ENCODE results near the gene NR2E3. TPM values are rescaled to one million over a fixed set of nuclear protein-coding genes. Genes with fewer than 3 reads are reported as not detected.

The NR2E3 gene
- total and polyA plus RNA-seq, 2 of the 4 experiments (the other 2 are of a cell fraction): under 0.01 to 0.29 TPM

DNA sequence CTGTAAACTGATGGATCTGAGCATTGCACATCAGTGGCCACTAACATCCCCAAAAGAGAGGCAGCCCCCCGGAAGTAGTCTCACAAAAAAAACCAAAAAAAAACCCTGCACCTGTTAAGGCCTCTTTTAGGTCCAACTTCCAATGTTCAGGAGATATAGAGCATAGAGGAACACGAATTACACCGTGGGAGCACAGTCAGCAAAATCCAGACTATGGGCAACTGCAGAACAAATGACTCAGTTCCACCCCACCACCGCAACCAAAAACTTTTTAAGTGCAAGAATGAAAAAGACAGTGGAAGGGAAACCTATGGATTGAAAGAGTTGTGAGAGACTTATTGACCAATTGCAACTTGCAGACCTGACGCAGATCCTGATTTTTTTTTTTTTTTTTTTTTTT is 42.2 kb upstream of the NR2E3 start:
- no peak overlapping the region for H3K27ac ChIP-seq (ENCODE audit: insufficient read depth, low read length)
- no peak overlapping the region for H3K4ac ChIP-seq (ENCODE audit: low read depth, low read length)
- no peak overlapping the region for H2AK5ac ChIP-seq (ENCODE audit: low read depth, low read length)
- H4K91ac ChIP-seq (ENCODE audit: insufficient read depth, low read depth, low read length): no peak overlapping the region
- no peak overlapping the region for H2BK20ac ChIP-seq (ENCODE audit: low read depth, low read length)
- dilution Hi-C loops (cut with HindIII; ENCODE audit: low sequenced_read_pairs, unreplicated experiment): no loop called here
- intact Hi-C loops (cut with micrococcal nuclease): no loop called here
- no peaks in the 10 kb centered on the region for H3K9me3 ChIP-seq (ENCODE audit: control insufficient read depth, insufficient read depth, low read length)
- no peak for DNase-seq
- H3K56ac ChIP-seq (ENCODE audit: extremely low read depth, insufficient read depth, low read length): no peak overlapping the region
- no peaks in the 10 kb centered on the region for H3K27me3 ChIP-seq (ENCODE audit: control insufficient read depth, insufficient read depth, low read length)
- ATAC-seq (ENCODE audit: low read depth): no peak
- peaks cover 26% of the 10 kb centered on the region for H3K36me3 ChIP-seq (ENCODE audit: control insufficient read depth, insufficient read depth, low read length)
- no CpG with 5 or more reads among the region's 5 CpGs for WGBS, 2 experiments (ENCODE audit: extremely low coverage in 2 of 2, insufficient read length in 1 of 2)
- ChIA-PET CTCF (no interaction called here), POLR2A (ENCODE audit: unreplicated experiment) (no interaction called here)
- H3K9me1 ChIP-seq (ENCODE audit: insufficient read depth, low read length): no peaks in the 10 kb centered on the region
- in situ Hi-C loops (cut with MboI; ENCODE audit: low sequenced_read_pairs): no loop called here
- no peak overlapping the region for H2AFZ ChIP-seq (replicated peaks; ENCODE audit: low read length, poor library complexity)
- TF ChIP-seq USF2 (IDR thresholded peaks at IDR 0.05; ENCODE audit: low read depth, low read length) (no peak), MAFK (IDR thresholded peaks at IDR 0.05; ENCODE audit: low read depth, low read length) (peak; percentile 49; the same call in 1 of the 2 replicates)
- no TSS peak for BruUV-seq (replicated peaks)
- no peaks in the 10 kb centered on the region for H3K4me1 ChIP-seq (ENCODE audit: control insufficient read depth, insufficient read depth, low read length)
- no peak overlapping the region for H2BK15ac ChIP-seq (ENCODE audit: low read depth, low read length)
- no peak overlapping the region for H3K4me2 ChIP-seq (ENCODE audit: low read depth, low read length)
- H3K4me3 ChIP-seq (ENCODE audit: insufficient read depth, low read depth, low read length): no peak overlapping the region
- H4K8ac ChIP-seq (ENCODE audit: low read depth in 2 of 2, low read length in 2 of 2): no peak overlapping the region
- H2BK120ac ChIP-seq (ENCODE audit: low read depth, low read length): no peak overlapping the region
- no peak overlapping the region for H3K14ac ChIP-seq (replicated peaks; ENCODE audit: low read depth, low read length)
- H3K9ac ChIP-seq (ENCODE audit: low read depth, low read length): no peak overlapping the region
- H3K23ac ChIP-seq (ENCODE audit: low read depth, low read length): no peak overlapping the region
- H2BK5ac ChIP-seq (ENCODE audit: low read depth, low read length, poor library complexity, severe bottlenecking): no peak overlapping the region
- no peak overlapping the region for H4K5ac ChIP-seq (ENCODE audit: low read depth, low read length)
- no peak overlapping the region for H2AK9ac ChIP-seq (replicated peaks; ENCODE audit: low read depth, low read length, poor library complexity)
- no peak overlapping the region for H3K18ac ChIP-seq (ENCODE audit: low read depth, low read length)
- no peaks in the 10 kb centered on the region for H4K20me1 ChIP-seq (ENCODE audit: insufficient read depth, low read length)
- no peaks in the 10 kb centered on the region for H3K79me1 ChIP-seq (ENCODE audit: low read depth in 1 of 2, low read length in 2 of 2)
